Fibroblast of peridontal ligament (primary cell): ENCODE results near the gene PROKR1.
"Not testable (repeated sequence)": the region's sequence is repeated elsewhere in the genome, so short reads cannot be mapped to it uniquely, and the experiment has no call there.

ENCODE experiments used
- DNase-seq: peaks from one replicate; pipeline ENCODE4 v3.0.0-alpha.2; 2010; ENCODE audit errors: extremely low read depth

PROKR1 gene

DNA sequence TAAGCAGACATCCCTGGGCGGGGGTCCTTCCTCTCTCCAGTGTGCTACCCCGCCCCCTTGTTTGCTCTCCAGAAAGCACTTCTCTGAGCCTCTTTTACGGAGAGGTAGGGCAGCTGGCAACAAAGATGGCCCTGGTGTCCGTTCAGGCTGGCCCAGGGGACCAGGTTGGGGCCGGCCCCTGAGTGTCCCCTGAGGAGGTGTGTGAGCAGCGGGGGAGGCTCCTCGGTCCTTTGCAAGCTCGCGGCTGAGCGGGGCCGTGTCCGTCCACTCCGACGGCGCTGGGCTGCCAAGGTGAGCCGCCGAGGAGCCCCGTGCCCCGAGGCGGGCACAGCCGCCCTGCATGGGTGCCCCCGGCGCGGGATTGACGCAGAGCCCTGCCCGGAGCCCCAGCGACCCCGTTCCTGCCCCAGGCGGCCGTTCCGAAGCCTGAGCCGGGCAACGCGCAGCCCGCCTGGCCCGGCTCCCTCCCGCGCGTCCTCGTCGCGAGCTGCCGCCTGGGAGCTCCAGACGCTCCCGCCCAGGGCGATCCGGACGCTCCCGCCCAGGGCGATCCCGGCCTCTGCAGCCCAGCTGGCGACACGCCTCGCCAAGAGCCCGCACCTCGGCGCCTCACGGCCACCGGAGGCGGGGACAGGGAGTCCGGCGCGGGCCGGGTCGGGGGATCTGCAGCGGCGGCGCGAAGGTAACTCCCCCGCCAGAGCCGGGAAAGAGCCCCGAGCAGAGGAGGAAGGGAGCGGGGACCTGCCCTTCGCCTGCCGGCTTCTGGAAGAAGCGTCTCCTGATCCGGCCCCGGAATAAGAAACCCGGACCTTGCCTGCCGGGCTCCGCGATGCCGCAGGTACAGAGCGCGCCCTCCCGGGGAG is at the start of gene PROKR1:
Gene PROKR1 (plus strand): TSS at position 569 of the 863 bp plus-strand sequence. CDS start 2,243 bp downstream, outside the sequence.
- no peak for DNase-seq

DNA sequence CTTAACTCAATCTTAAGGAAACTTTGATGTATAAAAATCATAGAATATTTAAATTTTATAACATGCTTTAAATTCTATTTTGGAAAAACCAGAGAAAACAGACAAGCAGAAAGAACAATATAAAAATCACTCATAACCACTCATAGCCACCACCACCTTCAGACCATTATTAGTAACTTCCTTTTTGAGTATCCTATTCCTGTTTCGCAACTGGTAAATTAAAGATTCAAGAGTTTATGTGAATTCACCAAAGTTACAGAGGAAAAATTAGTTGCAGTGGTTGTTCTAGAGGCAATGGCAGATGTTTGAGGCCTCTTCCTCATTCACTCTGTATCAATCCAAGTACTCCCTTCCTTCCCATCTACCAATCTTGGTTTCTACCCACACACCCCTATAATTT is 49.3 kb upstream of the PROKR1 start:
- no peak for DNase-seq

DNA sequence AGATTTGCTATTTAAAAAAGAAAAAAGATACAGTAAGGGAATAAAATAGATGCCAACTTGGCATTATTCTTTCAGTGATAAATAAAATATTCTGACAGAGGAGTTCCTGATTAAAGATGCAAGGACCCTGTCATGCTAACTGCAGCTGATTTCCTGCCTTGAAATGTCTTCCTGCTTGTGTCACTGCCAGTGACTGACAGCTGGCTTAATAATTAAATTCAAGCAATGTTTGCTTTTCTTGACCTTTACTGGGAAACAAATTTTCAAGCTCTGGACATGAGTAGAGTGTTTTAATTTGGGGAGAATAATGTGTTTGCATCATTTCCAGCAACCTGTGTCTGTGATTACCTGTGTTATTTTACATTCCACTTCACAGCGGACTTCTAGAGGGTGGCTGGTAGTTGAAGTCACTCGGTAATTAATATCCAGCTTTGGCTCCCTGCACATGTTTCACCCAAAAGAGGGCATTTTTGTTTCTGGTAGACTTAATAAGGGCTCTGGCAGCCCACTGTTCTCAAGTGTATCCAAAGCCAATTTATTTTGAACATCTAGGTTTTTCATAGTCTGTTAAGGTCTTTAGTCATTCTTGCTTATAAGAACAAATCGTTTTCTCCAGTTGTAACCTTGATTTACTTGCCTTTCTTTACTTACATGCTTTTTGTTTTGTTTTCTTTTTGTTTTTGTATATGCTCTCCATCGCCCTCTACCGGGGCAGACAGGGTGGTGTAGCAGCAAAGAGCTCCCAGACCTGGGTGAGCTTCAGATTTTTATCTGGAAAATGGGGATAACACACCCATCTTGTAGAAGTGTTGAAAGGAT is 48.5 kb upstream of the PROKR1 start:
- peak; percentile 61 for DNase-seq

DNA sequence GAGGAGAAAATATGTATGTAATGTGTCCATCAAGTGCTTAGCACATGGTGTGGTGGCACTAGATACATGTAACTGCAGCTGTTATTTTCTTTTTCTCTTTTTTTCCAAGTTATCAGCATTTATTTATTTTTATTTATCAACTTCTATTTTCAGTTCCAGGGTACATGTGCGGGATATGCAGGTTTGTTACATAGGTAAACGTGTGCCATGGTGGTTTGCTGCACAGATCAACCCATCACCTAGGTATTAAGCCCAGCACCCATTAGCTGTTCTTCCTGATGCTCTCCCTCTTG is 47.9 kb upstream of the PROKR1 start:
- DNase-seq = not testable (repeated sequence)

DNA sequence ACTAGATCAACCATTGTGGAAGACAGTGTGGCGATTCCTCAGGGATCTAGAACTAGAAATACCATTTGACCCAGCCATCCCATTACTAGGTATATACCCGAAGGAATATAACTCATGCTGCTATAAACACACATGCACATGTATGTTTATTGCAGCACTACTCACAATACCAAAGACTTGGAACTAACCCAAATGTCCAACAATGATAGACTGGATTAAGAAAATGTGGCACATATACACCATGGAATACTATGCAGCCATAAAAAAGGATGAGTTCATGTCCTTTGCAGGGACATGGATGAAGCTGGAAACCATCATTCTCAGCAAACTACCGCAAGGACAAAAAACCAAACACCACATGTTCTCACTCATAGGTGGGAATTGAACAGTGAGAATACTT is 42.9 kb upstream of the PROKR1 start:
- not testable (repeated sequence) for DNase-seq

DNA sequence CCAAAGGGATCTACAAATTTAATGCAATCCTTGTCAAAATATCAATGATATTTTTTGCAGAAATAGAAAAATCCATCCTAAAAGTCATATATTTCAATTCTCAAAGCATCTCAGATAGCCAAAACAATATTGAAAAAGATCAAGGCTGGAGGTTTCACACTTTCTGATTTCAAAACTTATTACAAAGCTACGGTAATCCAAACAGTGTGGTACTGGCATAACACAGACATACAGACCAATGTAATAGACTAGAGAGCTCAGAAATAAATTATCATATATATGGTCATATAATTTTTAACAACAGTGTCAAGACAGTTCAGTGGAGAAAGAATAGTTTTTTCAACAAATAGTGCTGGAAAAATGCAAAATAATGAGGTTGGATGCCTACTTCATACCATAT is 40.3 kb upstream of the PROKR1 start:
- DNase-seq = no peak

DNA sequence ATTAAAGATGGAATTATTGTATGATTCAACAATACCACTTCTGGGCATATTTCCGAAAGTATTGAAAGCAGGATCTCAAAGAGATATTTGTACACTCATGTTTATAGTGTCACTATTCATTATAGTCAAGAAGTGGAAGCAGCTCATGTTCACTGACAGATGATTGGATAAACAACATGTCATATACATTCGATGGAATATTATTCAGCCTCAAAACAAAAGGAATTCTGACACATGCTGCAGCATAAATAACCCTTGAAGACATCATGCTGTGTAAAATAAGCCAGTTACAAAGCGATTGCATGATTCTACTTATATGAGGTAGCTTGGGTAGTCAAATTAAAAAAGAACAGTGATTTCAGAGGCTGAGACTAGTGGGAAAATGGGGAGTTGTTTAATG is 39.3 kb upstream of the PROKR1 start:
- DNase-seq = no peak

DNA sequence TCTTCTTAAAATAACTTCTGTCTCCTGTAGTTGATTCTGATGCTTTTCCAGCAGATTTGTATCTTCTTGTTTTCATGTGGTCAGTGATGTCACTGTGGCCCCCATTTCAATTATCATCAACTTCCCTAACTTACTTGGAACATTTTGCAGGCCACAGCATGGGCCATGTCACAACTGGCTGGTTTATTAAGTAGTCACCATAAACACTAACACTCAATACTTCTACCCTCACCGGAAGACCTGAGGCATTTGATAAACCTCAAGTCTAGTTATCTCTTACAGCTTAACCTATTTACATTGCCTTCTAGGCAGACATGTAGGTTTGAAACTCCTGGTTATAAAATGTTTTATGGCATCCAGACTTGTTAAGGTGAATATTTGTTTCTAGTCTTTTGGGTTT is 37.4 kb upstream of the PROKR1 start:
- no peak for DNase-seq

DNA sequence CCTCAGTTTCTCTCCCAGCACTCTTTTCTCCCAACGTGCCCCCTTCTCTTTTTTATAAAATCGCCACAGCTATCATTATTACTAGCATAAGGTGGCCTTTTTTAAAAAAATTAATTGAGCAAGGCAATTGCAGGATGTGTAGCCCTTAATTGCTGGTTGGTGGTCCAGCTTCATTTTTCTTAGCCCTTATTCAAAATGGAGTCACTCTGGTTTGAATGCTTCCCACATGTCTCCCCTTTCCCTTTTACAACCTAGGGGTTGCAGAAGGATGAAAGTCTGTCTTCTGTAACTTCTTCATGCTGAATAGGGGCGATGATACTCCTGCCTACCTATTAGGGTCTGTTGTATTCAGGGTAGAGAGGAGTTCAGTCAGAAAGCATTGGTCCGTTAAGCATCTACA is 36.6 kb upstream of the PROKR1 start:
- DNase-seq = no peak

DNA sequence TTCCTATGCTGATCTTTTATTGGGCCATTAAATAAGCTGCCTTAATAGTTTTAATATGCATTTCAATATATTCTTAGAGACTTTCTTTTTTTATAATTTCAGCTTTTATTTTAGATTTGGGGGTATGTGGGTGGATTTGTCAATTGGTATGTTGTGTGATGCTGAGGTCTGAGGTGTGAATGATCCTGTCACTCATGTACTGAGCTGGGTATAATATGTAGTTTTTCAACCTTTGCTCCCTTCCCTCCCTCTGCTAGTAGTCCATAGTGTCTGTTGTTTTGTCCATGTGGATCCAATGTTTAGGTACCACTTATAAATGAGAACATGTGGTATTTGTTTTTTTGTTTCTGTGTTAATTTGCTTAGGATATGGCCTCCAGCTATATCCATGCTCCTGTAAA is 35.5 kb upstream of the PROKR1 start:
- DNase-seq = no peak

DNA sequence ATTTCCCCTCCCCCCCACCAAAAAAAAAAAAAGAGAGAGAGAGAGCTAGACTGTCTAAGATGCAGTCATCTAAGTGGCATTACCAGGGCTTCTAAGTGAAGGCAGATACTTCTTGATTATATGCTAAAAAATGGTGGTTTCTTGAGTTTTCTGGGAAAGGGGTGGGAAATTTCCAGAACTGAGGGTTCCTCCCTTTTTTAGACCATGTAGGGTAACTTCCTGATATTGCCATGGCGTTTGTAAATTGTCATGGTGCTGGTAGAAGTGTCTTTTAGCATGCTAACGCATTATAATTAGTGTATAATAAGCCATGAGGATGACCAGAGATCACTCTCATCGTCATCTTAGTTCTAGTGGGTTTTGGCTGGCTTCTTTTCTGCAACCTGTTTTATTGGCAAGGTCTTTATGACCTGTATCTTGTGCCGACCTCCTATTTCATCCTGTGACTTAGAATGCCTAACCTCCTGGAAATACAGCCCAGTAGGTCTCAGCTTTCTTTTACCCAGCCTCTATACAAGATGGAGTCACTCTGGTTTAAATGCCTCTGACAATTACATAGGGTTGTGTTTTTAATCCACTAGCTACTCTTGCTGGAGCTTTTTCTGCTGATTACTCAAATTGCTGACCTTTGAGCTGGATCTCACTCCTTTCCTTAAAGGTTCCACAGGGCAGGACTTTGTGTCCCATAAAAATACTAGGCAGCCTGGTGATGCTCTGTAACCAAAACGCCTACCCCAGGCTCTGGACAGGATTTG is 30.4 kb upstream of the PROKR1 start:
- no peak for DNase-seq

DNA sequence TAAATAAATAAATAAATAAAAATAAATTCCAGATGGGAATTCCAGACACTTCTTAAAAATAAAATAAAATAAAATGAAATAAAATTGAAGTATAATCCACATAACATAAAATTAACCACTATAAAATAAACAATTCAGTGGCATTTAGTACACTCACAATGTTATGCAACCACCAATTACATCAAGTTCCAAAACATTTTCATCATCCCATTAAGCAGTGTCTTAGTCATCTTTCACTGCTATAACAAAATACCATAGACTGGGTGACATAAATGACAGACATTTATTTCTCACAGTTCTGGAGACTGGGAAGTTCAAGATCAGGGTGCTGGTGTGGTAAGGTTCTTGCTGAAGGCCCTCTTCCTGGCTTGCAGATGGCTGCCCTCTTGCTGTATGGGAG is 22.6 kb upstream of the PROKR1 start:
- no peak for DNase-seq

DNA sequence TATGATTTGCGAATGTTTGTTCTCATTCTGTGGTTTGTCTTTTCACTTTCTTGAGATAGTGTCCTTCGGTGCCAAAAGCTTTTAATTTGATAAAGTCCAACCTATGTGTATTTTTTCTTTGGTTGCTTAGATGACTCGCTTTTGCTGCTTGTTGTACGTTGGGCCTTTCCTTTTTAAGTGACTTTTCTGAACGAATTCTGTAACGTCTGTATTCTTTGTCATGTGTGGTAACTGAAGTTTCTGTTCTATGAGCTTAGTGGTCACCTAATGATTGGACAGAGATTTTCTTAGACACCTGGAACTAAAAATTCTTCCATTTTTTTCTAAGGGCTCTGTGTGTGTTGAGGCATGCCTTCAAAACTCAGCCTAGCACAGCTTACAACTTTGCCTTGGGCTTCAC is 19.6 kb upstream of the PROKR1 start:
- no peak for DNase-seq

DNA sequence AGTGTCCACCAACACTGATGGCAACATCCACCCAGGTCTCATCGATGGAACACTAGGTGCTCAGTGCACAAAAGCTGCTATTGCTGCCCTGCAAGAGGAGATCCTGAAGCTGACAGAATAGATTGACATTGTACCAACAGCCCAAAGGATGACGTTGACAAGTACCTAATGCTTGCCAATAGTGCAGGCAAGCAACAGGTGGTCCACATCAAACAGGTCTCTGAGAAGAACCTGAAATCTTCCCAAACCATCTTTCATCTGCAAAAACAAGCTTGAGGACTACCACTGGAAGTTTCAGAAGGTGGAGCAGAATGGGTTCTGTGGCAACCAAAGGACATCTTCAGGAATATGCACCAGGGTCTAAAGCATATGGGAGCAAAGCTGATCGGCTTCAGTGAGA is 15.8 kb upstream of the PROKR1 start:
- DNase-seq = no peak

DNA sequence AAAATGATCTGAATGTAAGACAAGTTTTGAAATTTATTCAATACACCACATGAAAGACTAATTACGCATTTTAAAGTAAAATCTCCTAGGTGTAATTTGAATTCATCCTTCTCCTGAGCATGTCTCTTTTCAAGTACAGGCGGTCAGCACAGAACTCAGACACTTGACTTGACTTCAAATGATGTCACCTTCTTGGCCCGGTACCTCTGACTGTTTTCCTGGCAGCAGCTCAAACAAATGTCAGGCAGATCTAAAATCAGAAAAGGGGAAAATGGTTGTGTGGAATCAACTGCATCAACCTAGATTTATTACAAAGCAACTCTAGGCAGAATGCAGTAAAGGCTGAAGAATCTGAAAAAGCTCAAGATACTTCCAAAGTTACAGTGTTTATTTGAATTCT is 11.4 kb upstream of the PROKR1 start:
- no peak for DNase-seq

DNA sequence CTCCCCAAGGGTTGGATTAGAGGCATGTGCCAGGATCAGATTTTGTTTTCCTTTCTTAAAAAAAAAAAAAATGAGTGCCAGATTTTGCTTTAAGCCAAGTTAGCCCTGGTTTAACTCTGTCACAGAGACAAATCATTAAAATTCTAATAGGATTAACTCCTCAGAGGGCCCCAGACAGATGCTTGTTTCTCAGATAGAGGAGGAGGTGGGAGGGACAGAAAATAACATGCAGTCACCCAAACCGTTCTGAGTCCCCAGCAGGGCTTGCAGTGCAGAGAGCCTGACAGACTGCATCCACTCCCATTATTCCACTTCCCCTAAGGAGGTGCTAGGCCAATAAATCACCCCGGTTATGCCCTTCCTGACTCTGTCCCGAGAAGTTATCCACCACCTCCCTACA is 6.3 kb upstream of the PROKR1 start:
- DNase-seq = no peak

DNA sequence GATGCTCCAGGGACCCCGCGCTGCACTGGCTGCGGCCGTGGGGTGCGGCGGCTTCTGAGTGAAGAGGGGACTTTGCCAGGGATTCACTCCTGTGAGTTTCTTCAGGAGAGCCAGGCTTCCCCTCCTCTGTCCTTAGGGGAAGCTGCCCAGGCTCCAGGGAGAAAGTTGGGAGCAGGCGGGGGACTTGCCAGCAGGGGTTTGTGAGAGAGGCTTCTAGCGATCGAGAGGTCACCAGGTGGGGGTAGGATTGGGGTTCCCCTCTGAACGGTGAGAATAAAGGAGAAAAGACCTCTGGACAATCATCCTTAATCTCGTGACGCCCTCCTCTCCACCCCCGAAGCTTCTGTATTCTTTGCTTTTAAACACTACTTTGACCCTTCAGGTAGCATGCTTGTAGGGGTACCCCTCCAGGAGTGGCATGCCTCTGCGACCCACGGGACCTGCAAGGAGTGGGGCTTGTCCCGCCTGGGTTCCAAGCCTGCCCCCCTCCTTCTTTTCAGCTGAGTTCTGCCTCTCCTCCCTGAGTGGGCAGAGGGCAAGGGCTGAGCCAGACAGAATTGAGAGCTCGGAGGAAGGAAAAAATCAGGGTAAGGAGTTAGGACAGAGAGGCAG is 601 bp downstream of the PROKR1 start:
- no peak for DNase-seq

DNA sequence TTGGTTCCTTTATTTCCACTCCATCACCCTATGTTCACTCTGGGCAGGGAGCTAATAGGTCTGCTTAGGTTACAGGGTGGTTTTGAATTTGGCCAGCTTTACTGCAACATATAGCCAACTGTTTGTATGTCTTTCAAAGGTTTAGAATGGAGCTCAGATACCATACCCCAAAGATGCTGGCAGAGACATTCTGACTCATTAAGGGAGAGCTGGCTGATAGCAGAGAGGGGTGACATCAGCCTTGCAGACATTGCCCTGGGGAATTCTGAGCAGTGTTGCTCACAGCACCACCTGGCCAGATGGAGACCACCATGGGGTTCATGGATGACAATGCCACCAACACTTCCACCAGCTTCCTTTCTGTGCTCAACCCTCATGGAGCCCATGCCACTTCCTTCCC is 2.1 kb downstream of the PROKR1 start:
- no peak for DNase-seq

DNA sequence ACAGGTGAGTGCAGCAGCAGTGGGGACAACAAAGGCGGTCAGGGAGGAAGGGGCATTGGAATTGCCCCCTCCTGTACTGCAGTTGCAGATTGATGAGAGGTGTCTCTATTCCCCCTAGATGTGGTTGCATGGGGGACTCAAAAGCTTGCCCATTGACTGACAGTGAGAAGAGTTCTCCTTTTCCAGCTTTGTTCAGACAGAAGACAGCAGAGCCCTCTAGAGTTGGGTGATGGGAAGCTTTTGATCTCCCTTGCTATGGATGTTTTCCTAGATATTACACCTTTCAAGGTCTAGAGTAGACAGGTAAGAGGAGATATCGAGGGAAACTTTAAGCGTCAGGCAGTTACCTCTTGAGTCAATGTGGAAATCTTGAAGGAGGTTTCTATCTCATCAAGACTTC is 2.9 kb downstream of the PROKR1 start:
- DNase-seq = no peak

DNA sequence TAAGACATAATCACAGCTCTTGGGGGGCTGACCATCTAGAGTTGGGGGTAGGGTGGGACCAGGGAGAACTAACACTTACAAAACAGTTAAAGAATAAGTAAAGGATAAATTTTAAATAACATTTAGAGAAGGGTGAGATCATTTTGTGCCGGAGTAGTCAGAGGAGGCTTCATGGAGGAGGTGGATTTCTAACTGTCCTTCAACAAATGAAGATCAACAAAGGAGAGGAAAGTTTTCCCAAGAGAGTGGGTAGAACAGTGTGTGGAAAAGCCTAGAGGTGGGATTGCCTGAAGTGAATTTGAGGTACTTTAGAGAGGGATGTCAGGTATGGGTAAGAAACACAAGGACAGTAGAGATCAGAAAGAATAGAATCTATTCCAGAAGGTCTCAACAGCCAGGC is 7.3 kb downstream of the PROKR1 start:
- no peak for DNase-seq

DNA sequence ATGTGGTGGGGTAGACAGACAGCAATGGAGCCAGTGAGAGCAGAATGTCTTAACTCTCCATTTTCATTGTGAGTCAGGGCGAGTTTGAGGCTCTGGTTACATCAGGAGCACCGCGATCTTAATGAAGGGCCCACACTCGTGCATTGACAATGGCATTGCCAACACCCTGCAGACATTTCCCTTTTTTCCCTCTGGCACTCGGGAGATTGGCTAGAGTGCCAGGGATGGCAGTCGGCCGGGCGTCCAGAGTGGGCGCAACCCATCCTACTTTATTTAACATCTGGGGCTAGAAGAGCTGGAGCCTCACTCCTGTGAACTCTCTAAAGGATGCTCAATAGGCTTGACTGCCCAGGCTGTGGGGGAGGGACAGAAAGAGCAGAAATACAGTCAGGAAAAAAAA is 9.7 kb downstream of the PROKR1 start:
- DNase-seq = no peak

DNA sequence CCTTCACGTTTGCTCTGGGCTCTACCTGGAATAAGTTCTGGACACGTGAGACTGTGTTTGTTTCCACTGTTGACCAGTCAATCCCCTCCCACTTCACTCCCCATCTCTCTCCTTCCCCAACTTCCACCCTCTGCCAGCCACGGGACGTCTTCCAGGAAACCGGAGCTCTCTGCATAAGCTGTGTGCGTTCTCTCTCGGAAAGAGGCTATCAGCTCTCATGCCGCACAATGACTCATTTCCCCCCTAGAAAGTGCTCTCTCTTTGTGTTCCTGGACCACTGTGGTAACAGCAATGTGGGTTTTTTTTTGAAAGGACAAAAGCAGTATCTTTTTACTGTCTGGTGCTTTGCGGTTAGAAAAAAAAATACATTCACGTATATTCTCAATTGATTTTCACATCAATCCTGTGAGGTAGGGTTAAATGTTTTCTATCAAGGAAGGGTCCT is 10.2 kb downstream of the PROKR1 start:
- DNase-seq = peak; percentile 59
